BLaER1 treated with 17β-estradiol and CSF1 and Interleukin-3, amounts not matched to agents 10 nM and 100 nM (cell line): ENCODE measurements around the gene AKT3.
A peak's percentile ranks its signal among the peaks of the same experiment; 100 is the strongest.

Source experiments
- H3K27ac ChIP-seq, 11 experiments: shearing (Covaris generic); formaldehyde crosslinking; 2 replicates each; pipeline ENCODE4 v1.8.1; 2022
- H3K27me3 ChIP-seq, 11 experiments: shearing (Covaris generic); formaldehyde crosslinking; 2 replicates each; pipeline ENCODE4 v1.8.1; 2022
- H3K36me3 ChIP-seq, 11 experiments: shearing (Covaris generic); formaldehyde crosslinking; 2 replicates each; pipeline ENCODE4 v1.8.1; 2022
- H3K4me1 ChIP-seq, 10 experiments: shearing (Covaris generic); formaldehyde crosslinking; 2 replicates each; pipeline ENCODE4 v1.8.1; 2022
- H3K4me2 ChIP-seq, 11 experiments: shearing (Covaris generic); formaldehyde crosslinking; 2 replicates each; pipeline ENCODE4 v1.8.1; 2022
- H3K4me3 ChIP-seq, 10 experiments: shearing (Covaris generic); formaldehyde crosslinking; 2 replicates each; pipeline ENCODE4 v1.8.1; 2022
- H3K9ac ChIP-seq, 11 experiments: shearing (Covaris generic); formaldehyde crosslinking; 2 replicates each; pipeline ENCODE4 v1.8.1; 2022
- H3K9me3 ChIP-seq, 11 experiments: shearing (Covaris generic); formaldehyde crosslinking; replicated peaks in 1 of 11; 2 replicates each; pipeline ENCODE4 v1.8.1; 2022
- H4K20me1 ChIP-seq, 11 experiments: shearing (Covaris generic); formaldehyde crosslinking; 2 replicates each; pipeline ENCODE4 v1.8.1; 2022
- Cebpa-rat ChIP-seq, 11 experiments: shearing (Covaris generic); IDR thresholded peaks; 2 replicates each; pipeline ENCODE4 v1.8.1; 2022

AKT3 gene

GRCh38 chr1:243855616-243856318 lies 5.7 kb upstream of the AKT3 start:
- Histone ChIP-seq H3K27me3 (no peaks in the 10 kb centered on the region; a peak in 2 of 22 replicates), H3K36me3 (no peaks in the 10 kb centered on the region), H3K27ac (no peak overlapping the region), H4K20me1 (no peaks in the 10 kb centered on the region), H3K4me1 (peaks cover 6 to 9% (median 8%) of the 10 kb centered on the region in 10 experiments; a peak in 16 of 20 replicates), H3K9ac (no peak overlapping the region), H3K9me3 (no peaks in the 10 kb centered on the region), H3K4me2 (no peak overlapping the region), H3K4me3 (no peak overlapping the region)
- TF ChIP-seq Cebpa-rat (IDR thresholded peaks at IDR 0.05): no peak

- peak overlapping the region in 7 of 10 experiments; percentile 70 to 92 (median 78); a peak in 9 of 20 replicates for H3K4me3 ChIP-seq
- peak overlapping the region in 4 of 11 experiments; percentile 90 to 93 (median 90); a peak in 6 of 22 replicates for H3K9ac ChIP-seq
- peaks cover 13 to 28% (median 24%) of the 10 kb centered on the region in 10 experiments for H3K4me1 ChIP-seq
- H3K4me2 ChIP-seq: peak overlapping the region; percentile 64 to 95 (median 88); a peak in 21 of 22 replicates
- TF ChIP-seq Cebpa-rat (IDR thresholded peaks at IDR 0.05): no peak
- no peaks in the 10 kb centered on the region for H3K36me3 ChIP-seq
- peaks cover 0 to 22% (median 11%) of the 10 kb centered on the region in 11 experiments; a peak in 8 of 22 replicates for H4K20me1 ChIP-seq
- H3K27ac ChIP-seq: no peak overlapping the region
- H3K27me3 ChIP-seq: no peaks in the 10 kb centered on the region; a peak in 3 of 22 replicates
- H3K9me3 ChIP-seq: no peaks in the 10 kb centered on the region
Measured at GRCh38 chr1:243851765-243852164, 1.7 kb upstream of the AKT3 start.

DNA sequence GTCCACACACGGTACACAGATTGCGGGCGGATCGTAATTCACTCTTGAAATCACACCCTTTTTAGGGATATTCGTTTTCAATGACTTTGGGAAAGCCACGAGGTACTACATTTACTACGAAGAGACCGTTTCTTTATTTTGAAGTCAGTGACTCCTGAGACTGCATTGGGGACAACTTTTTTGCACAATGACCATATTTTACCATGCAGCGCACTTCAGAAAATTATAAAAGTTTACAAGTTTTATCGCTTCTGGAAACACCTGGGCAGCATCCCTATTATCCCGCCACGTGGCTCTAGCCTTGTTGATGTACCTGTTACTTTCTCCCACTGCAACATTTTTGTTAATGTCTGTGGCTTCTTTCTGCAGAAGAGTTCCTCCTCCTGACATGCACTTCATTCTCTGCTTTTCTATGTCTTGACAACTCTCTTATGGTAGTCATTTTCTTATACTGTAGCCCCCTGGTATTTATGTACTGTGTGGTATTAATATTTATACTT lies 1.3 kb upstream of the AKT3 start:
- H3K27me3 ChIP-seq: no peaks in the 10 kb centered on the region; a peak in 3 of 22 replicates

DNA sequence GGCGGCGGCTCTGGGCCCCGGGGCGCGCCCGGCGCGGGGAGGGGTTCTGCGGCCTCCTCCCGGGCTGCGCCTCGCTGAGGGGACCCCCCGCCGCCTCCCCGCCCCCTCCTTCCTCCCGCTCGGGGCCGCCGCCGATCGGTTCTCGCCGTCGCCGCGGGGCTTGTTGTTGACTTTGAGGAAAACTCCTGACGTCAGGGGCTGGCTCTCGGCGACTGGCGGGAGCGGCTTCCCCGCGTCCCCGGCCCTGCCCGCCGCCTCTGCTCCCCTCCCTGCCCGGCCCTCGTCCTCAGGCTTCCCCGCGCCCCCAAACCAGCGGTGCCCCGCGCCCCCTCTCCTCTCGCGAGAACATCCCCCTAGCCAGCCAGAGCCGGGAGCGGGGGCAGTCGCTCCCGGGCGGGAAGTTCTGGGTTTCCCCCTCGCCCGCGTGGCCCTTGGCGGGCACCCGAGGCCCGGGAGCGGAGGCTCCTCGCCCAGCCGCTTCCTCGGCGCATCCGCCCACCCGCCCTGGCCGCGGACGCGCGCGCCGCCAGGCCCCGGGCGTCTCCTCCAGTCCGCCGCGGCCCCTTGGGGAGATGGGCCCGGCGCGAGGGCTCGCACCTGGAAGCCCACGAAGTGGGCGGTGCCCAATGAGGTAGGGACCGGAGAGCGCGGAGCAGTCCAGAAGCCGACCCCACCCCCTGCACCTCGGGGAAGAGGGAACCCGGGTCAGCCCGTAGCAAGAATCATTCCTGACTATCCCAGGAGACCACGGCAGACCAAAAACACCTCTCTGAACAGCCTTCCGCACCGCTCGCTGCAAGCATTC lies 611 bp upstream of the AKT3 start:
- peaks cover 13 to 30% (median 24%) of the 10 kb centered on the region in 10 experiments for H3K4me1 ChIP-seq
- no peaks in the 10 kb centered on the region for H3K36me3 ChIP-seq
- TF ChIP-seq Cebpa-rat (IDR thresholded peaks at IDR 0.05): no peak
- peak overlapping the region; percentile 86 to 96 (median 92) for H3K27ac ChIP-seq
- H3K9ac ChIP-seq: peak overlapping the region; percentile 88 to 95 (median 91)
- peaks cover 0 to 31% (median 16%) of the 10 kb centered on the region in 11 experiments; a peak in 11 of 22 replicates for H4K20me1 ChIP-seq
- H3K9me3 ChIP-seq: no peaks in the 10 kb centered on the region
- H3K4me3 ChIP-seq: peak overlapping the region; percentile 70 to 92 (median 78)
- H3K4me2 ChIP-seq: peak overlapping the region; percentile 64 to 95 (median 88)
- no peaks in the 10 kb centered on the region; a peak in 3 of 22 replicates for H3K27me3 ChIP-seq

More for the DNA sequence above, 1.3 kb upstream of the AKT3 start:
- Histone ChIP-seq H3K4me2 (peak overlapping the region; percentile 64 to 95 (median 88)), H3K27ac (peak overlapping the region; percentile 86 to 96 (median 92); a peak in 21 of 22 replicates), H3K4me3 (peak overlapping the region; percentile 70 to 92 (median 78)), H3K9me3 (no peaks in the 10 kb centered on the region), H3K36me3 (no peaks in the 10 kb centered on the region), H3K9ac (peak overlapping the region; percentile 88 to 95 (median 91); a peak in 21 of 22 replicates), H3K4me1 (peaks cover 13 to 30% (median 24%) of the 10 kb centered on the region in 10 experiments), H4K20me1 (peaks cover 0 to 26% (median 12%) of the 10 kb centered on the region in 11 experiments; a peak in 8 of 22 replicates)
- no peak for TF ChIP-seq Cebpa-rat (IDR thresholded peaks at IDR 0.05)

DNA sequence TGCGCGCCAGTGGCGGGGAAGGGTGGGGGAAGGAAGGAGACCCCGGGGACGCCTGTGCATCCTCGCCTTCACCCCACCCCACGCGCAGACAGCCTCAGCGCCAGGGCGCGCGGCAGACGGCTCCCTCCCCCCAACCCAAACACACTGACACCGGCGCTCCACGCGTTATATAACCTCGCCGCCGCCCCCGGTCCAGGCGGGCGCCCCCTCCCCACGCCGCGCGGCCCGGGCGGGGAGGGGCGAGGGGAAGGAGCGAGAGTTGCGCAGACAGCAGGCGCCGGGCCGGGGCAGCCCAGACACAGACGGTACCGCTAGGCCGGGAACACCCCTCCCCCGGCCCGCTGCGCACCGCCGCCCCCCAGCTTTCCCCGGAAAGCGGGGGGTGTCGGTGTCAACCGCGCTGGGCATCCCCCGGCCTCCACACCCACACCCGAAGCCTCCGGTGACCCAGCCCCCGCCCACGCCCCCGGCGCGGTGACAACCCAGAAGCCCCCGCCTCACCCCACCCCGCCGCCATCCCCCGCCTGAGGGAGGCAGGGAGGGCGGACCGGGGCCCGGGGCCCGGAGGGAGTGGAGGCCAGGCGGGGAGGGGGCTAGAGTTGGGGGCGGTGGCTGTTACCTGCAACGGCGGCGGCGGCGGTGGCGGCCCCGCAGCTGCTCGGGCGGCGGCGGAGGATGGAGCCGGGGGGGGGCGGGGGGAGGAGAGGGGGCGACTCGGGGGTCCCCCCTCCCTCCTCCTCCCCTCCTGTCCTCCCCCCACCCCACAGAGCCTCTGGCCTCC lies 432 bp downstream of the AKT3 start:
- peaks cover 0 to 2% (median 0%) of the 10 kb centered on the region in 11 experiments; a peak in 1 of 22 replicates for H3K9me3 ChIP-seq
- H3K27me3 ChIP-seq: no peaks in the 10 kb centered on the region; a peak in 3 of 22 replicates
- no peak for TF ChIP-seq Cebpa-rat (IDR thresholded peaks at IDR 0.05)
- H3K27ac ChIP-seq: peak overlapping the region; percentile 60 to 96 (median 91); a peak in 21 of 22 replicates
- peaks cover 13 to 30% (median 24%) of the 10 kb centered on the region in 10 experiments for H3K4me1 ChIP-seq
- peak overlapping the region; percentile 77 to 96 (median 85) for H3K4me2 ChIP-seq
- H3K4me3 ChIP-seq: peak overlapping the region; percentile 72 to 92 (median 80)
- H3K36me3 ChIP-seq: no peaks in the 10 kb centered on the region
- peaks cover 0 to 42% (median 18%) of the 10 kb centered on the region in 11 experiments; a peak in 11 of 22 replicates for H4K20me1 ChIP-seq
- H3K9ac ChIP-seq: peak overlapping the region; percentile 86 to 95 (median 91)

DNA sequence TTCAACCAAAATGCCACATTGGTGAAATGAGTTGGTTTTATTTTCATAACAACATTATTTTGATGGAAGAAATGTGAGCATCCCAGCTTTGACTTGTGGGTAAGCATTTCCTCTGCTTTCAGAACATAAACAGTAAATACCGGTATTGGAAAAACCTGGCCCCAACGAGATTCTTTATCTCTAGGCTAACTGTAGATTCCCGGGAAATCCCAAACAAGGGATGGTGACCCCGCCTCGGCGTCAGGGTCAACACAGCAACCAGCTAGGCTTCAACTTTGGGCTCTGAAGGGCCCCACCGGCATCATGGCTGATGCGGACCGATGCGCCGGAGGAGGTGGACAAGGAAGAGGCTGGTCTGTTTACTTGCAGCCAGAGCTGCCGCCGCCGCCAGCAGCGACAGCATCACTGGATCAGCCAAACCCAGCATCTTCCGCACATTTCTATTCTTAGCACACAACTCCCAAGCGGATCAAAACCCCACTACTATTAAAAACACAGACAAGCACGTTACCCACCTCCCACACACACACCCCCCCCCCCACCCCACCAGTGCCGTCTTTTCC lies 1.1 kb downstream of the AKT3 start:
- Histone ChIP-seq H3K27me3 (no peaks in the 10 kb centered on the region; a peak in 3 of 22 replicates), H3K4me3 (peak overlapping the region; percentile 72 to 92 (median 80)), H4K20me1 (peaks cover 0 to 48% (median 18%) of the 10 kb centered on the region in 11 experiments; a peak in 11 of 22 replicates), H3K27ac (peak overlapping the region; percentile 60 to 96 (median 91); a peak in 21 of 22 replicates), H3K4me1 (peaks cover 13 to 32% (median 24%) of the 10 kb centered on the region in 10 experiments), H3K9ac (peak overlapping the region; percentile 86 to 95 (median 91)), H3K36me3 (no peaks in the 10 kb centered on the region), H3K4me2 (peak overlapping the region; percentile 77 to 96 (median 85)), H3K9me3 (peaks cover 0 to 8% (median 4%) of the 10 kb centered on the region in 11 experiments; a peak in 5 of 22 replicates)
- no peak for TF ChIP-seq Cebpa-rat (IDR thresholded peaks at IDR 0.05)

DNA sequence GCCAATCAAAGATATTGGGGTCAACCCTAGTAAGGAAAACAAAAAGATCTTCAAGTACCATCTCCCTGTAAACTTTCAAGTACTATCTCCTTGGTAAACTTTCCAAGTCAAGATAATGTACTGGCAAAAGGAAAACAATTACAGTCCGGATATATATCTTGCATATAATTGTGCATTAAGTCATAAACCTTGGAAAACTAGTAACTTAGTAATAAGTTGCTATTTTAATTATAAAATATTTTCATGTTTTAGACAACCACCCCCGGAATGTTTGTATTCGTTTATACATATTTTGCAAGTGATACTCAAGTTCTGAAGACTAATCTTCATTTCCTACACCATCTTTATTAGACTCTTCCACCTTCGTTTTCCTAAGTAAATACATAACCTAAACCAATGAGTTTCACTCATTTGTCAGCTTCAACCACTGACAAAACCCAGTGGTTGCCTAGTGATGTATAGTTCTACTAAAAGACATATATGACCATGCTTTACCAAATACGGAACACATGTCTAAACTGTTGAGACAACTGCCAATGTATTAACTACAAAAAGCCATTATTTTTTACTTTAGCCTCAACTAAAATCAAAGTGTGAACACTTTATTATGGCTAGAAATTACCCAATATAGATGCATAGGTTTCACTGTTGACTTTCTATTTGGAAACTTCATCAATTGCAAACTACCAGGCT lies 1.7 kb downstream of the AKT3 start:
- Histone ChIP-seq H4K20me1 (peaks cover 0 to 52% (median 18%) of the 10 kb centered on the region in 11 experiments; a peak in 11 of 22 replicates), H3K9ac (peak overlapping the region; percentile 86 to 95 (median 91); a peak in 21 of 22 replicates), H3K36me3 (no peaks in the 10 kb centered on the region), H3K4me1 (peaks cover 18 to 37% (median 27%) of the 10 kb centered on the region in 10 experiments), H3K9me3 (peaks cover 0 to 9% (median 4%) of the 10 kb centered on the region in 11 experiments; a peak in 5 of 22 replicates), H3K4me2 (peak overlapping the region; percentile 77 to 96 (median 85)), H3K27ac (peak overlapping the region in 9 of 11 experiments; percentile 83 to 96 (median 91); a peak in 18 of 22 replicates), H3K4me3 (peak overlapping the region; percentile 72 to 92 (median 80)), H3K27me3 (no peaks in the 10 kb centered on the region; a peak in 3 of 22 replicates)
- no peak for TF ChIP-seq Cebpa-rat (IDR thresholded peaks at IDR 0.05)
